Measurements from ENCODE around the gene CELF2.

Gene CELF2

GRCh38 chr10:11017570-11018431, at the start of gene CELF2:
TSS of gene CELF2 (plus strand) at chr10:11017872. CDS start at chr10:11018090, 218 bp downstream.
- no peak for TF ChIP-seq CTCF (conservative IDR thresholded peaks at IDR 0.05)
- no peak within 1 kb of the TSS for H3K27ac ChIP-seq

GRCh38 chr10:10968257-10968588, 49.4 kb upstream of the CELF2 start:
- TF ChIP-seq CTCF (conservative IDR thresholded peaks at IDR 0.05) = no peak
- H3K27ac ChIP-seq = no peak overlapping the region

- no peak for TF ChIP-seq CTCF (conservative IDR thresholded peaks at IDR 0.05)
- H3K27ac ChIP-seq = no peak overlapping the region
Observed at GRCh38 chr10:10973310-10973709, 44.4 kb upstream of the CELF2 start.

GRCh38 chr10:10975647-10976046, 42.0 kb upstream of the CELF2 start:
- TF ChIP-seq CTCF (conservative IDR thresholded peaks at IDR 0.05) = no peak
- H3K27ac ChIP-seq = no peak overlapping the region

- H3K27ac ChIP-seq = no peak overlapping the region
- TF ChIP-seq CTCF (conservative IDR thresholded peaks at IDR 0.05) = no peak
Observed at GRCh38 chr10:10976652-10977051, 41.0 kb upstream of the CELF2 start.

GRCh38 chr10:10977226-10977956, 40.3 kb upstream of the CELF2 start:
- no peak for TF ChIP-seq CTCF (conservative IDR thresholded peaks at IDR 0.05)
- no peak overlapping the region for H3K27ac ChIP-seq

GRCh38 chr10:10977978-10978377, 39.7 kb upstream of the CELF2 start:
- H3K27ac ChIP-seq = no peak overlapping the region
- no peak for TF ChIP-seq CTCF (conservative IDR thresholded peaks at IDR 0.05)
